ENCODE results near the gene SPATA3. TPM values are rescaled to one million over a fixed set of nuclear protein-coding genes. Genes with fewer than 3 reads are reported as not detected.

The SPATA3 gene
- total and polyA plus RNA-seq, 2 of the 8 experiments (the other 6 are each of a cell fraction or from before 2014, with no cell fraction given) = not detected

- no peaks in the 10 kb centered on the region for H3K4me1 ChIP-seq (replicated peaks in 1 of 4; ENCODE audit: control insufficient read depth in 3 of 4, insufficient read depth in 4 of 4, low read length in 3 of 4)
- H2AK5ac ChIP-seq (ENCODE audit: low read depth, low read length) = no peak overlapping the region
- no peak overlapping the region for H3K4me3 ChIP-seq (ENCODE audit: extremely low read depth in 1 of 4, insufficient read depth in 2 of 4, low read depth in 3 of 4, low read length in 4 of 4)
- peaks cover 14 to 15% (median 15%) of the 10 kb centered on the region in 4 experiments for H3K27me3 ChIP-seq (replicated peaks in 1 of 4; ENCODE audit: control insufficient read depth in 3 of 4, extremely low read depth in 1 of 4, insufficient read depth in 3 of 4, low read length in 3 of 4)
- H4K20me1 ChIP-seq (replicated peaks in 1 of 2; ENCODE audit: control insufficient read depth in 1 of 2, insufficient read depth in 2 of 2, low read length in 2 of 2) = no peaks in the 10 kb centered on the region
- no peak overlapping the region for H2BK15ac ChIP-seq (ENCODE audit: low read length)
- no peaks in the 10 kb centered on the region; the same call in 1 of the 2 replicates for H3K23me2 ChIP-seq (ENCODE audit: low read depth, low read length)
- WGBS, 2 experiments (ENCODE audit: extremely low coverage in 1 of 2, insufficient coverage in 1 of 2, insufficient read length in 1 of 2, insufficient replicate concordance in 2 of 2, low coverage in 1 of 2, low lambda C conversion rate in 2 of 2, missing lambda C conversion rate in 1 of 2) = 76% methylated on average over 5 of the region's 5 CpGs; no CpG with 5 or more reads in 1 of the 2 experiments
- ChIA-PET CTCF (ENCODE audit: partially characterized antibody) (interaction anchor here (0.6 to 2.5 kb wide), 9 partner anchors 17 to 1771 kb away, joined by 3 to 10 read pairs (median 4); partner anchors contain the start of gene GPR55), POLR2A (ENCODE audit: partially characterized antibody) (interaction anchor here (1.1 kb wide), 1 partner anchor 10 kb away, joined by 3 read pairs; no protein-coding TSS in a partner anchor)
- no peak overlapping the region for H3K9ac ChIP-seq (replicated peaks in 1 of 4; ENCODE audit: extremely low read depth in 1 of 4, low read depth in 3 of 4, low read length in 3 of 4)
- FAIRE-seq (no peak), DNase-seq (ENCODE audit: low read depth in 1 of 2, low spot score in 2 of 2) (no peak)
- no peak overlapping the region for H3K18ac ChIP-seq (ENCODE audit: extremely low read depth, low read length)
- no peak overlapping the region for H4K8ac ChIP-seq (ENCODE audit: extremely low read depth, insufficient read depth, low read length)
- H3K56ac ChIP-seq (replicated peaks; ENCODE audit: insufficient read length, low read depth, low read length) = no peak overlapping the region
- H3K4me2 ChIP-seq (ENCODE audit: insufficient read depth in 1 of 2, low read depth in 2 of 2, low read length in 2 of 2) = no peak overlapping the region
- no peaks in the 10 kb centered on the region for H3K36me3 ChIP-seq (ENCODE audit: control insufficient read depth in 2 of 4, insufficient read depth in 4 of 4, low read length in 3 of 4)
- TF ChIP-seq TCF12 (IDR thresholded peaks at IDR 0.05; ENCODE audit: low read depth, low read length) (no peak), RFX5 (IDR thresholded peaks at IDR 0.05; ENCODE audit: borderline replicate concordance, low read depth, low read length) (no peak), SP4 (IDR thresholded peaks at IDR 0.05; ENCODE audit: low read length) (no peak), CEBPB (IDR thresholded peaks at IDR 0.05; ENCODE audit: low read depth, low read length) (no peak), BCL11A (IDR thresholded peaks at IDR 0.05; ENCODE audit: low read depth in 2 of 2, low read length in 2 of 2) (no peak), ASH2L (IDR thresholded peaks at IDR 0.05; ENCODE audit: low read length) (no peak), FOSL1 (IDR thresholded peaks at IDR 0.05; ENCODE audit: insufficient read depth, low read depth, low read length) (no peak)
- H4K91ac ChIP-seq (replicated peaks; ENCODE audit: insufficient read length, low read length) = no peak overlapping the region
- no peak overlapping the region for H3K23ac ChIP-seq (ENCODE audit: insufficient read length)
- no peak overlapping the region for H4K5ac ChIP-seq (ENCODE audit: insufficient read length, low read depth, low read length)
- H3K79me2 ChIP-seq (ENCODE audit: control insufficient read depth in 1 of 2, insufficient read depth in 2 of 2, low read length in 2 of 2) = no peaks in the 10 kb centered on the region
- no peak overlapping the region for H2BK5ac ChIP-seq (ENCODE audit: low read depth, low read length)
- H2BK12ac ChIP-seq (ENCODE audit: low read depth, low read length) = no peak overlapping the region
- no peaks in the 10 kb centered on the region for H3K9me3 ChIP-seq (ENCODE audit: insufficient read depth in 2 of 2, low read depth in 1 of 2, low read length in 1 of 2)
- H3K79me1 ChIP-seq (ENCODE audit: low read depth, low read length) = no peaks in the 10 kb centered on the region
- H2BK120ac ChIP-seq (replicated peaks; ENCODE audit: low read depth, low read length) = no peak overlapping the region
- H3K4ac ChIP-seq (replicated peaks; ENCODE audit: insufficient read length, low read depth, low read length) = no peak overlapping the region
- no peak overlapping the region for H3K14ac ChIP-seq (ENCODE audit: insufficient read length)
- H3K27ac ChIP-seq (ENCODE audit: low read depth, low read length) = no peak overlapping the region
- H2BK20ac ChIP-seq (ENCODE audit: low read length) = no peak overlapping the region
- H2AFZ ChIP-seq (ENCODE audit: low read length) = no peak overlapping the region
Observed at GRCh38 chr2:231032575-231033140, 36.7 kb downstream of the SPATA3 start.
